Measurements from ENCODE around the gene COL8A1.
"Not testable (repeated sequence)": the region's sequence is repeated elsewhere in the genome, so short reads cannot be mapped to it uniquely, and the experiment has no call there.

- not testable (repeated sequence) for TF ChIP-seq CTCF (IDR thresholded peaks at IDR 0.05; ENCODE audit: low read length); EZH2 (optimal IDR thresholded peaks at IDR 0.05; ENCODE audit: low read depth, low read length)
Measured at GRCh38 chr3:99589168-99589567, 49.2 kb upstream of the COL8A1 start.
